ENCODE measurements around the gene ABCC12.

Gene ABCC12

GRCh38 chr16:48112600-48112999, 43.2 kb downstream of the ABCC12 start:
- Histone ChIP-seq H3K4me3 (ENCODE audit: low read depth, low read length) (no peak overlapping the region), H3K9me3 (ENCODE audit: control insufficient read depth, insufficient read depth, low read length) (no peaks in the 10 kb centered on the region), H3K36me3 (ENCODE audit: control insufficient read depth, insufficient read depth, low read length) (no peaks in the 10 kb centered on the region), H3K27me3 (ENCODE audit: control insufficient read depth, insufficient read depth, low read length) (no peaks in the 10 kb centered on the region), H3K9ac (ENCODE audit: low read depth, low read length) (no peak overlapping the region), H3K4me1 (ENCODE audit: control insufficient read depth, insufficient read depth, low read length) (no peaks in the 10 kb centered on the region)

- no peaks in the 10 kb centered on the region for H3K27me3 ChIP-seq (ENCODE audit: control insufficient read depth, insufficient read depth, low read length)
- H3K9ac ChIP-seq (ENCODE audit: low read depth, low read length), result no peak overlapping the region
- H3K36me3 ChIP-seq (ENCODE audit: control insufficient read depth, insufficient read depth, low read length), result no peaks in the 10 kb centered on the region
- no peak overlapping the region for H3K4me3 ChIP-seq (ENCODE audit: low read depth, low read length)
- no peaks in the 10 kb centered on the region for H3K4me1 ChIP-seq (ENCODE audit: control insufficient read depth, insufficient read depth, low read length)
- no peaks in the 10 kb centered on the region for H3K9me3 ChIP-seq (ENCODE audit: control insufficient read depth, insufficient read depth, low read length)
Measured at GRCh38 chr16:48110982-48111381, 44.8 kb downstream of the ABCC12 start.

DNA sequence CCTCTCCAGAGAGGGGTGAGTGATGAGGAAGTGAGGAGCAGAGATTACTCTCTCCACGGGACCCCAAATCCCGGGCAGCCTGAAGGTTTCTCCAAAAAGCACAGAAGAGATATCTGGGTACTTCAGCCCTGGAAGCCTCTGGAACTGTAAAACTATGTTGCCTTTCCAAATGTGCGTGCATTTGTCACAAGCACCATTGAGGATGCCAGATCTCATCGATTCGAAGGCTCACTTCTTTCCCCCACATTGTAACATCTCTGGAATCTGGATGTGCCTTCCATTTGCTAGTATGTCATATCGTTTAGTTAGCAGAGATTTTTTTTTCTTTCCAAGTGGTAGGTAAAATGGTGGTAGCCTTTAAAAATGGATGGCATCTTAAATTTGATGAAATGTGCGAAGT, 45.8 kb downstream of the ABCC12 start:
- H3K4me3 ChIP-seq (ENCODE audit: low read depth, low read length), result no peak overlapping the region
- H3K4me1 ChIP-seq (ENCODE audit: control insufficient read depth, insufficient read depth, low read length), result no peaks in the 10 kb centered on the region
- H3K9ac ChIP-seq (ENCODE audit: low read depth, low read length), result no peak overlapping the region
- no peaks in the 10 kb centered on the region for H3K36me3 ChIP-seq (ENCODE audit: control insufficient read depth, insufficient read depth, low read length)
- H3K9me3 ChIP-seq (ENCODE audit: control insufficient read depth, insufficient read depth, low read length), result no peaks in the 10 kb centered on the region
- H3K27me3 ChIP-seq (ENCODE audit: control insufficient read depth, insufficient read depth, low read length), result no peaks in the 10 kb centered on the region

DNA sequence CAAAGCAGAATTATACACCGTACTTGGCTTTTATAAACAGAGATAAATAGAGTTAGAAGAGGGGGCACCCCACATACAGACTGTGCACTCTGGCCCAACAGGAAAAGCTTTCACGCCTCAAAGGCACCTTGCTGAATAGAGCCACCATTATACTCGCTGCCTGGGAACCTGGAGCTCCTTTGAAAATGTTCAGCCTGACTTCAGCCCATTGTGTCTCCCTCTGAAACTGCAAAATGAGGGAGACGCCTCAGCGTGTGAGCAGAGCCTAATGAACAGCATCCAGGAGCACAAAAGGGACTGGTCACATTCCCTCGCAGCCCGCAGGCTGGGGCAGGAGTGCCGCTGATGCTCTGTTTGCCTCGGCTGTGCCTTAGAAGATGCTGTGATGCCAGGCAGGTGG, 46.3 kb downstream of the ABCC12 start:
- Histone ChIP-seq H3K4me1 (ENCODE audit: control insufficient read depth, insufficient read depth, low read length) (no peaks in the 10 kb centered on the region), H3K27me3 (ENCODE audit: control insufficient read depth, insufficient read depth, low read length) (no peaks in the 10 kb centered on the region), H3K9me3 (ENCODE audit: control insufficient read depth, insufficient read depth, low read length) (no peaks in the 10 kb centered on the region), H3K36me3 (ENCODE audit: control insufficient read depth, insufficient read depth, low read length) (no peaks in the 10 kb centered on the region), H3K9ac (ENCODE audit: low read depth, low read length) (no peak overlapping the region), H3K4me3 (ENCODE audit: low read depth, low read length) (no peak overlapping the region)

DNA sequence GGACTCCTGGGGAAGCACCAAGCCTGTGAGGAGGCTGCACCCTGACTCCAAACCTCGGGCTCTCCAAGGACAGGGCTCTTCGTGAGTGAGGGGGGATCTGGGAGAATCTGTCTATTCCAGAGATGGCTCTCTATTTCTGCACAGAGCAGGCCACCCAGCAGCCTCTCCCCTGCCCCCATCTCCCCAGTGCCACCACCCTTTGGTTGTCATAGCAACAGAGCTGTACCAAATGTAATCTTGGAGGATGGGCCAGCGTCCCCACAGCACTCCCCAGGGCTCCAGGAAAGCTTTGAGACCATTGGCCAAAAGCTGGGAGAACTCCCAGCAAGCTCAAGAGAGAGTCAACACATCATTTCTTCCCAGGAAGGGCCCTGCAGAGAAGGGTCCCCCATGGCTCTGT, 49.3 kb downstream of the ABCC12 start:
- Histone ChIP-seq H3K4me3 (ENCODE audit: low read depth, low read length) (no peak overlapping the region), H3K36me3 (ENCODE audit: control insufficient read depth, insufficient read depth, low read length) (no peaks in the 10 kb centered on the region), H3K4me1 (ENCODE audit: control insufficient read depth, insufficient read depth, low read length) (no peaks in the 10 kb centered on the region), H3K9me3 (ENCODE audit: control insufficient read depth, insufficient read depth, low read length) (no peaks in the 10 kb centered on the region), H3K9ac (ENCODE audit: low read depth, low read length) (no peak overlapping the region), H3K27me3 (ENCODE audit: control insufficient read depth, insufficient read depth, low read length) (no peaks in the 10 kb centered on the region)
